K562 (cell line): ENCODE results near the gene LDLR. TPM values are rescaled to one million over a fixed set of nuclear protein-coding genes. Genes with fewer than 3 reads are reported as not detected.

Source experiments
- CBFB ChIP-seq: sonication (generic); formaldehyde crosslinking; IDR thresholded peaks from 2 replicates; pipeline ENCODE4 v1.4.0; 2020; ENCODE audit warnings: mild to moderate bottlenecking, missing genetic modification reagents
- CSDE1 ChIP-seq, 2 experiments: fragments of 450-650 bp; IDR thresholded peaks; 2 replicates each; pipeline ENCODE4 v1.6.1; 2016; ENCODE audit warnings: mild to moderate bottlenecking in 1 of 2
- CTBP1 ChIP-seq: fragments of 450-650 bp; IDR thresholded peaks from 2 replicates; pipeline ENCODE4 v1.6.1; 2016; ENCODE audit warnings: borderline replicate concordance
- ELF4 ChIP-seq: fragments of 450-650 bp; formaldehyde crosslinking; IDR thresholded peaks from 2 replicates; pipeline ENCODE4 v1.4.0; 2022; ENCODE audit warnings: missing genetic modification characterization
- L3MBTL2 ChIP-seq: fragments of 450-650 bp; IDR thresholded peaks from 2 replicates; pipeline ENCODE4 v1.6.1; 2016; ENCODE audit warnings: mild to moderate bottlenecking, moderate library complexity
- LCOR ChIP-seq: sonication (generic); formaldehyde crosslinking; IDR thresholded peaks from 2 replicates; pipeline ENCODE4 v1.8.0; 2022; ENCODE audit warnings: mild to moderate bottlenecking, missing genetic modification reagents
- MAFK ChIP-seq: IDR thresholded peaks from 2 replicates; pipeline ENCODE4 v1.6.1; 2011; ENCODE audit warnings: low read length, improper control_type of control experiment
- MXI1 ChIP-seq: IDR thresholded peaks from 2 replicates; pipeline ENCODE4 v1.6.1; 2011; ENCODE audit warnings: low read depth, mild to moderate bottlenecking, improper control_type of control experiment, low read length
- NFRKB ChIP-seq: fragments of 450-650 bp; IDR thresholded peaks from 2 replicates; pipeline ENCODE4 v1.6.1; 2016; ENCODE audit warnings: low read depth
- RBM22 ChIP-seq: fragments of 200-400 bp; formaldehyde crosslinking; IDR thresholded peaks from 2 replicates; pipeline ENCODE4 v1.6.1; 2018; ENCODE audit warnings: low read length, low read depth; ENCODE audit not compliant: poor library complexity, severe bottlenecking
- RFX7 ChIP-seq: fragments of 250-450 bp; sonication (Bioruptor Pico); IDR thresholded peaks from 2 replicates; pipeline ENCODE4 v1.5.1; 2021; ENCODE audit warnings: mild to moderate bottlenecking
- SIN3B ChIP-seq: fragments of 450-650 bp; IDR thresholded peaks from 2 replicates; pipeline ENCODE4 v1.6.1; 2017; ENCODE audit warnings: low read depth, mild to moderate bottlenecking, moderate library complexity
- SOX6 ChIP-seq: fragments of 450-650 bp; IDR thresholded peaks from 2 replicates; pipeline ENCODE4 v1.6.1; 2014; ENCODE audit warnings: mild to moderate bottlenecking
- ZNF764 ChIP-seq: fragments of 250-450 bp; sonication (Bioruptor Pico); IDR thresholded peaks from 2 replicates; pipeline ENCODE4 v1.4.0; 2020; ENCODE audit warnings: low read depth, mild to moderate bottlenecking, moderate library complexity
- polyA plus RNA-seq, 8 experiments: library from polyadenylated mRNA; depleted of rRNA in 4 of 8; stranded (reverse) in 5 of 8; unstranded in 3 of 8; fragments of >200 nt; fragmentation: Nextera tagmentation in 2 of 8; fragmentation: Illumina TruSeq in 1 of 8; extraction: Ambion mirVana in 2 of 8; extraction: Trizol in 1 of 8; gene quantifications; 2 replicates each; pipeline versions ENCODE4 v1.2.1 to v1.2.3, GENCODE V29; 2011 to 2014; ENCODE audit warnings: inconsistent platforms in 1 of 8, missing spikeins in 1 of 8
- total RNA-seq, 7 experiments: library from RNA; depleted of rRNA in 6 of 7; stranded (reverse); fragments of >200 nt in 6 of 7; fragmentation: Illumina TruSeq in 2 of 7; extraction: Trizol in 2 of 7; gene quantifications; 2 replicates each; pipeline versions ENCODE4 v1.2.1 to v1.2.3, GENCODE V29; 2011 to 2021; ENCODE audit warnings: low replicate concordance in 1 of 7
- TF ChIP-seq, protein P1 (sequence below): fragments of 200-600 bp; sonication (generic); IDR thresholded peaks from one replicate; pipeline ENCODE4 v1.6.1; 2012; ENCODE audit warnings: mild to moderate bottlenecking, low read depth, low read length, inconsistent platforms
- TF ChIP-seq, protein P2 (sequence below): fragments of 250-450 bp; sonication (Bioruptor Pico); IDR thresholded peaks from 2 replicates; pipeline ENCODE4 v1.9.0; 2021; ENCODE audit warnings: mild to moderate bottlenecking, inconsistent platforms

The LDLR gene
- total and polyA plus RNA-seq, 9 of the 15 experiments (the other 6 are each of a cell fraction or from before 2014, with no cell fraction given), result 19.9 to 114 (median 56.3) TPM

DNA sequence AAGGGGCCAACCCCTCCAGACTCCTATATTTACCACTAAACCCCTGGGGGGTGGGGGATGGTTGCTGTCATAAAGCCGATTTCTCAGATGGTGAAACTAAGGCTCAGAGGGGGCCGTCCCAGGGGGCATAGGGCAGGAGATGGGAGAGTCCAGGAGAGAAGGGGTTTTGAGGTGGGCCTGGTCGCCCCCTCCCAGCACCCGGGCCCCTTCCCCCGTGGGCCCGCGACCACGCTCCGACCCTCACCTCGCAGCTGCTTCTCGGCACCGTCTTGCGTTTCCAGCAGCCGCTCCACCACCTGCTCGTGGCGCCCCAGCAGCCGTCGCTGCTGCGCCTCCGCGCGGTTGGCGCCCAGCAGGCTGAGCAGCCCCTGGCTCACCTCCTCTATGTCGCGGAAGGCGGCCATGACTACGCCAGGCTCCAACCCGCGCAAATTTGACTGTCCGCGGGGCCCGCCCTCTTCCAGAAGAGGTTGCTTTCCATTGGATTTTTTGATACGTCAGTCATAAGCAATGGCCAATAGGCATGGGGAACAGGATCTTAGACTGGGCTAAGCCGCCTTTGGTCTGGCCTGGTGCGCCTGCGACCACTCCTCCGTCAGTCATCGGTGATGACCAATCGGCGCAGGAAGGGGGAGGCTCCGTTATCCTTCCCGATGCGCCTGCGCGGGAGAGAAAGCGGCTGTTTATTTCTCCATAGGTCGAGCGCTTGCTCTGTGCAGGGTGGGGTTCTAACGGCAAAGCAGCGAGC, 66.3 kb downstream of the LDLR start, which contains the start of gene SPC24 (continued):
- TF ChIP-seq L3MBTL2 (peak; percentile 67), NFRKB (peak; percentile 91; the same call in 1 of the 2 replicates), MXI1 (peak; percentile 73), CTBP1 (peak; percentile 21; the same call in 1 of the 2 replicates), RFX7 (no peak), SIN3B (peak; percentile 90), ELF4 (0 out of 2 replicates have a peak, but pooled peaks have one; percentile 49), CSDE1 (IDR thresholded peaks at IDR 0.05) (peak in 1 of 2 experiments; percentile 44; a peak in 1 of 4 replicates), ZNF764 (no peak), SOX6 (0 out of 2 replicates have a peak, but pooled peaks have one; percentile 5), LCOR (peak; percentile 65; the same call in 1 of the 2 replicates), RBM22 (peak; percentile 73), MAFK (peak; percentile 2; the same call in 1 of the 2 replicates), CBFB (CRISPR knock-in tag) (no peak)
- TF ChIP-seq, protein P1, sequence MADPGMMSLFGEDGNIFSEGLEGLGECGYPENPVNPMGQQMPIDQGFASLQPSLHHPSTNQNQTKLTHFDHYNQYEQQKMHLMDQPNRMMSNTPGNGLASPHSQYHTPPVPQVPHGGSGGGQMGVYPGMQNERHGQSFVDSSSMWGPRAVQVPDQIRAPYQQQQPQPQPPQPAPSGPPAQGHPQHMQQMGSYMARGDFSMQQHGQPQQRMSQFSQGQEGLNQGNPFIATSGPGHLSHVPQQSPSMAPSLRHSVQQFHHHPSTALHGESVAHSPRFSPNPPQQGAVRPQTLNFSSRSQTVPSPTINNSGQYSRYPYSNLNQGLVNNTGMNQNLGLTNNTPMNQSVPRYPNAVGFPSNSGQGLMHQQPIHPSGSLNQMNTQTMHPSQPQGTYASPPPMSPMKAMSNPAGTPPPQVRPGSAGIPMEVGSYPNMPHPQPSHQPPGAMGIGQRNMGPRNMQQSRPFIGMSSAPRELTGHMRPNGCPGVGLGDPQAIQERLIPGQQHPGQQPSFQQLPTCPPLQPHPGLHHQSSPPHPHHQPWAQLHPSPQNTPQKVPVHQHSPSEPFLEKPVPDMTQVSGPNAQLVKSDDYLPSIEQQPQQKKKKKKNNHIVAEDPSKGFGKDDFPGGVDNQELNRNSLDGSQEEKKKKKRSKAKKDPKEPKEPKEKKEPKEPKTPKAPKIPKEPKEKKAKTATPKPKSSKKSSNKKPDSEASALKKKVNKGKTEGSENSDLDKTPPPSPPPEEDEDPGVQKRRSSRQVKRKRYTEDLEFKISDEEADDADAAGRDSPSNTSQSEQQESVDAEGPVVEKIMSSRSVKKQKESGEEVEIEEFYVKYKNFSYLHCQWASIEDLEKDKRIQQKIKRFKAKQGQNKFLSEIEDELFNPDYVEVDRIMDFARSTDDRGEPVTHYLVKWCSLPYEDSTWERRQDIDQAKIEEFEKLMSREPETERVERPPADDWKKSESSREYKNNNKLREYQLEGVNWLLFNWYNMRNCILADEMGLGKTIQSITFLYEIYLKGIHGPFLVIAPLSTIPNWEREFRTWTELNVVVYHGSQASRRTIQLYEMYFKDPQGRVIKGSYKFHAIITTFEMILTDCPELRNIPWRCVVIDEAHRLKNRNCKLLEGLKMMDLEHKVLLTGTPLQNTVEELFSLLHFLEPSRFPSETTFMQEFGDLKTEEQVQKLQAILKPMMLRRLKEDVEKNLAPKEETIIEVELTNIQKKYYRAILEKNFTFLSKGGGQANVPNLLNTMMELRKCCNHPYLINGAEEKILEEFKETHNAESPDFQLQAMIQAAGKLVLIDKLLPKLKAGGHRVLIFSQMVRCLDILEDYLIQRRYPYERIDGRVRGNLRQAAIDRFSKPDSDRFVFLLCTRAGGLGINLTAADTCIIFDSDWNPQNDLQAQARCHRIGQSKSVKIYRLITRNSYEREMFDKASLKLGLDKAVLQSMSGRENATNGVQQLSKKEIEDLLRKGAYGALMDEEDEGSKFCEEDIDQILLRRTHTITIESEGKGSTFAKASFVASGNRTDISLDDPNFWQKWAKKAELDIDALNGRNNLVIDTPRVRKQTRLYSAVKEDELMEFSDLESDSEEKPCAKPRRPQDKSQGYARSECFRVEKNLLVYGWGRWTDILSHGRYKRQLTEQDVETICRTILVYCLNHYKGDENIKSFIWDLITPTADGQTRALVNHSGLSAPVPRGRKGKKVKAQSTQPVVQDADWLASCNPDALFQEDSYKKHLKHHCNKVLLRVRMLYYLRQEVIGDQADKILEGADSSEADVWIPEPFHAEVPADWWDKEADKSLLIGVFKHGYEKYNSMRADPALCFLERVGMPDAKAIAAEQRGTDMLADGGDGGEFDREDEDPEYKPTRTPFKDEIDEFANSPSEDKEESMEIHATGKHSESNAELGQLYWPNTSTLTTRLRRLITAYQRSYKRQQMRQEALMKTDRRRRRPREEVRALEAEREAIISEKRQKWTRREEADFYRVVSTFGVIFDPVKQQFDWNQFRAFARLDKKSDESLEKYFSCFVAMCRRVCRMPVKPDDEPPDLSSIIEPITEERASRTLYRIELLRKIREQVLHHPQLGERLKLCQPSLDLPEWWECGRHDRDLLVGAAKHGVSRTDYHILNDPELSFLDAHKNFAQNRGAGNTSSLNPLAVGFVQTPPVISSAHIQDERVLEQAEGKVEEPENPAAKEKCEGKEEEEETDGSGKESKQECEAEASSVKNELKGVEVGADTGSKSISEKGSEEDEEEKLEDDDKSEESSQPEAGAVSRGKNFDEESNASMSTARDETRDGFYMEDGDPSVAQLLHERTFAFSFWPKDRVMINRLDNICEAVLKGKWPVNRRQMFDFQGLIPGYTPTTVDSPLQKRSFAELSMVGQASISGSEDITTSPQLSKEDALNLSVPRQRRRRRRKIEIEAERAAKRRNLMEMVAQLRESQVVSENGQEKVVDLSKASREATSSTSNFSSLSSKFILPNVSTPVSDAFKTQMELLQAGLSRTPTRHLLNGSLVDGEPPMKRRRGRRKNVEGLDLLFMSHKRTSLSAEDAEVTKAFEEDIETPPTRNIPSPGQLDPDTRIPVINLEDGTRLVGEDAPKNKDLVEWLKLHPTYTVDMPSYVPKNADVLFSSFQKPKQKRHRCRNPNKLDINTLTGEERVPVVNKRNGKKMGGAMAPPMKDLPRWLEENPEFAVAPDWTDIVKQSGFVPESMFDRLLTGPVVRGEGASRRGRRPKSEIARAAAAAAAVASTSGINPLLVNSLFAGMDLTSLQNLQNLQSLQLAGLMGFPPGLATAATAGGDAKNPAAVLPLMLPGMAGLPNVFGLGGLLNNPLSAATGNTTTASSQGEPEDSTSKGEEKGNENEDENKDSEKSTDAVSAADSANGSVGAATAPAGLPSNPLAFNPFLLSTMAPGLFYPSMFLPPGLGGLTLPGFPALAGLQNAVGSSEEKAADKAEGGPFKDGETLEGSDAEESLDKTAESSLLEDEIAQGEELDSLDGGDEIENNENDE, result no peak
- TF ChIP-seq, protein P2, sequence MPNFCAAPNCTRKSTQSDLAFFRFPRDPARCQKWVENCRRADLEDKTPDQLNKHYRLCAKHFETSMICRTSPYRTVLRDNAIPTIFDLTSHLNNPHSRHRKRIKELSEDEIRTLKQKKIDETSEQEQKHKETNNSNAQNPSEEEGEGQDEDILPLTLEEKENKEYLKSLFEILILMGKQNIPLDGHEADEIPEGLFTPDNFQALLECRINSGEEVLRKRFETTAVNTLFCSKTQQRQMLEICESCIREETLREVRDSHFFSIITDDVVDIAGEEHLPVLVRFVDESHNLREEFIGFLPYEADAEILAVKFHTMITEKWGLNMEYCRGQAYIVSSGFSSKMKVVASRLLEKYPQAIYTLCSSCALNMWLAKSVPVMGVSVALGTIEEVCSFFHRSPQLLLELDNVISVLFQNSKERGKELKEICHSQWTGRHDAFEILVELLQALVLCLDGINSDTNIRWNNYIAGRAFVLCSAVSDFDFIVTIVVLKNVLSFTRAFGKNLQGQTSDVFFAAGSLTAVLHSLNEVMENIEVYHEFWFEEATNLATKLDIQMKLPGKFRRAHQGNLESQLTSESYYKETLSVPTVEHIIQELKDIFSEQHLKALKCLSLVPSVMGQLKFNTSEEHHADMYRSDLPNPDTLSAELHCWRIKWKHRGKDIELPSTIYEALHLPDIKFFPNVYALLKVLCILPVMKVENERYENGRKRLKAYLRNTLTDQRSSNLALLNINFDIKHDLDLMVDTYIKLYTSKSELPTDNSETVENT, result peak; percentile 79
